ACC112 (cell line): ENCODE measurements around the gene STEEP1.
A peak's percentile ranks its signal among the peaks of the same experiment; 100 is the strongest.

Experiments used
- H2AFZ ChIP-seq: fragments of 200-600 bp; sonication (generic); one replicate; pipeline ENCODE4 v1.6.0; 2017; ENCODE audit warnings: antibody characterized with exemption, low read length; ENCODE audit not compliant: unreplicated experiment
- H3K27ac ChIP-seq: fragments of 200-600 bp; sonication (generic); 2 replicates; pipeline ENCODE4 v1.5.1; 2014; ENCODE audit warnings: low read depth, mild to moderate bottlenecking, antibody characterized with exemption, low read length, moderate library complexity
- H3K27me3 ChIP-seq: fragments of 200-600 bp; sonication (generic); 2 replicates; pipeline ENCODE4 v1.6.1; 2014; ENCODE audit warnings: mild to moderate bottlenecking, antibody characterized with exemption, low read length, moderate library complexity, mixed read lengths; ENCODE audit not compliant: insufficient read depth
- H3K36me3 ChIP-seq: fragments of 200-600 bp; sonication (generic); 2 replicates; pipeline ENCODE4 v1.6.1; 2016; ENCODE audit warnings: mild to moderate bottlenecking, antibody characterized with exemption, low read length, moderate library complexity, mixed read lengths; ENCODE audit not compliant: insufficient read depth
- H3K4me1 ChIP-seq: fragments of 200-600 bp; sonication (generic); one replicate; pipeline ENCODE4 v1.6.1; 2016; ENCODE audit warnings: low read length, mixed read lengths; ENCODE audit not compliant: insufficient read depth, unreplicated experiment, control insufficient read depth
- H3K4me3 ChIP-seq: fragments of 200-600 bp; sonication (generic); 2 replicates; pipeline ENCODE4 v1.5.1; 2014; ENCODE audit warnings: mild to moderate bottlenecking, low read depth, low read length
- H3K79me2 ChIP-seq: fragments of 200-600 bp; sonication (generic); one replicate; pipeline ENCODE4 v1.6.0; 2016; ENCODE audit warnings: low read length; ENCODE audit not compliant: control insufficient read depth, unreplicated experiment, insufficient read depth

STEEP1 gene

GRCh38 chrX:119565107-119565663 is at the start of gene STEEP1:
TSS of gene STEEP1 (minus strand) at chrX:119565409. CDS start at chrX:119565355, 54 bp downstream.
- Histone ChIP-seq H2AFZ (peak within 1 kb of the TSS; percentile 50), H3K4me1 (no peaks in the 10 kb centered on the region), H3K27ac (peak within 1 kb of the TSS; percentile 32; the same call in 1 of the 2 replicates), H3K4me3 (peak within 1 kb of the TSS; percentile 89), H3K79me2 (peaks cover 15% of the 10 kb centered on the region), H3K36me3 (no peaks in the 10 kb centered on the region), H3K27me3 (no peaks in the 10 kb centered on the region)

DNA sequence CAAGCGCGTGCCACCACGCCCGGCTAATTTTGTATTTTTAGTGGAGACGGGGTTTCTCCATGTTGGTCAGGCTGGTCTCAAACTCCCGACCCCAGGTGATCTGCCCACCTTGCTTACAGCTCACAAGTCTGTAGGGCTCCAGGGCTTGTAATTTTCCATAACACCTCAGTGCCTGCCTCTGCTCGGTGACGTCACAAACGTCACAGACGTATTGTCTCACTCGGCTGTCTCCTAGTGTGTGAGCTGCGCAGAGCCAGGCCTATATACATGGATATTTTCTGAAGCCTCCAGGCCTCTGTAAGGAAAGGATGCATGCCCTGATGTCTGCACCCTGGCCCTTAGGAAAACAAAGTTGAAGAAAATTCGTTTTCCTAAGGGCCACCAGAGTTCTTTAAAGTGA is 49.6 kb upstream of the STEEP1 start:
- Histone ChIP-seq H3K4me3 (no peak overlapping the region), H3K36me3 (no peaks in the 10 kb centered on the region), H3K4me1 (peaks cover 2% of the 10 kb centered on the region), H3K79me2 (no peaks in the 10 kb centered on the region), H2AFZ (no peak overlapping the region), H3K27me3 (no peaks in the 10 kb centered on the region), H3K27ac (no peak overlapping the region)

DNA sequence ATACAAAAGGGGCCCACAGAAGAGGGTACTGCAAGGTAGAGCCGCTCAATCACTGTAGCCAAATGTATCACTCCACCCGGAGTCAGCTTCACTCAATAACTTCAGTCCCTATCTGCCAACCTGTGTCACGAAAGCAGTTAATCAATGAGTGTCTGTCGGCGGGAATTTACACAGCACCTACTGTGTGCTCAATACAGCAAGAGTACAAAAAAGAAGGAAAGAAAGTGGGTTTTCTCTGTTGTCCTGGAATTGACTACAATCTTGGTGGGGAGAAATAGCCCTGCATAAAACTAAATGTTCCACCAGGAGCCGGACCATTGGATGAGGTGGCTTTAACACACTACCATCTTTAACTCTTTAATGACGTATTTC is 41.8 kb upstream of the STEEP1 start:
- Histone ChIP-seq H3K36me3 (no peaks in the 10 kb centered on the region), H3K4me1 (peaks cover 6% of the 10 kb centered on the region), H3K79me2 (peaks cover 39% of the 10 kb centered on the region), H2AFZ (peak overlapping the region; percentile 76), H3K4me3 (peak overlapping the region; percentile 93), H3K27me3 (no peaks in the 10 kb centered on the region), H3K27ac (peak overlapping the region; percentile 80)

DNA sequence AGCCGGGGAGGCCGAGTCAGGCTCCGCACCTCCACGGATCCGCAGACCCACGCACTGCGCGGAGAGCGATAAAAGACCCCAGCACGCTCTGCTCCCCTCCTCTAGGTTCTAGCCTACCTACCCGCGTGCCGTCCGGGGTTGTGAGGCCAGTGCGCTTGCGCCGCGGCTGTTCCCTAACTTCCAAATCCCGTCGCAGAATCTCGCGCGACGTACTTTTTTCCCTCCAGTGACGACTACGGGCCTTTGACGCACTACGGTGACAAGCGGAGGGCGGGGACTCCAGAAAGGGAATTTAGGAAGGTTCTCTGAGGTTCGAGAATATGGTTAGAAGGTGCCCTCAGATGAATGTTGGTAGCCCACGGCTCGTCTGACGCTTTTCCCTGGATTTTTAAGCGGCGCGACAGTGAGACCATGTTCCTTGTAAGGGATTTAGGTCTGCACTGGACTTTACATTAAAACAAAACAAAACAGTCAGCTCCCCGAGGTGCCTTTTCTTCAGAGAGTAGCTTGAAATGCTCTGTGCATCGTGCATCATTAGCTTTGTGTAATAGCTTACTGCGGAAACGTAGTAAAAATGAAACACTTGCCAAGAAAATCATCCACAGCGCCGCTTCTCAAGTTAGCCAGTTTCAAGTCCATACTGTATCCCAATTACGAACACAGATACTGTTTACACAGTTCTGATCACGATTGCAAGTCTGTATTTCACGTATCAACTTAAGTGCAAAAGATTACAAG is 41.2 kb upstream of the STEEP1 start, which contains the start of gene NKRF:
NKRF (minus strand) TSS at position 145 of the 738 bp plus-strand sequence.
- H3K4me3 ChIP-seq = peak within 1 kb of the TSS; percentile 93
- no peaks in the 10 kb centered on the region for H3K36me3 ChIP-seq
- peaks cover 44% of the 10 kb centered on the region for H3K79me2 ChIP-seq
- H2AFZ ChIP-seq = peak within 1 kb of the TSS; percentile 76
- H3K27me3 ChIP-seq = no peaks in the 10 kb centered on the region
- peak within 1 kb of the TSS; percentile 80 for H3K27ac ChIP-seq
- H3K4me1 ChIP-seq = peaks cover 6% of the 10 kb centered on the region

- H3K4me3 ChIP-seq = peak overlapping the region; percentile 93
- peaks cover 6% of the 10 kb centered on the region for H3K4me1 ChIP-seq
- peak overlapping the region; percentile 38 for H2AFZ ChIP-seq
- H3K79me2 ChIP-seq = peaks cover 44% of the 10 kb centered on the region
- H3K27me3 ChIP-seq = no peaks in the 10 kb centered on the region
- H3K36me3 ChIP-seq = no peaks in the 10 kb centered on the region
- peak overlapping the region; percentile 80; the same call in 1 of the 2 replicates for H3K27ac ChIP-seq
Observed at GRCh38 chrX:119605464-119606279, 40.5 kb upstream of the STEEP1 start.

DNA sequence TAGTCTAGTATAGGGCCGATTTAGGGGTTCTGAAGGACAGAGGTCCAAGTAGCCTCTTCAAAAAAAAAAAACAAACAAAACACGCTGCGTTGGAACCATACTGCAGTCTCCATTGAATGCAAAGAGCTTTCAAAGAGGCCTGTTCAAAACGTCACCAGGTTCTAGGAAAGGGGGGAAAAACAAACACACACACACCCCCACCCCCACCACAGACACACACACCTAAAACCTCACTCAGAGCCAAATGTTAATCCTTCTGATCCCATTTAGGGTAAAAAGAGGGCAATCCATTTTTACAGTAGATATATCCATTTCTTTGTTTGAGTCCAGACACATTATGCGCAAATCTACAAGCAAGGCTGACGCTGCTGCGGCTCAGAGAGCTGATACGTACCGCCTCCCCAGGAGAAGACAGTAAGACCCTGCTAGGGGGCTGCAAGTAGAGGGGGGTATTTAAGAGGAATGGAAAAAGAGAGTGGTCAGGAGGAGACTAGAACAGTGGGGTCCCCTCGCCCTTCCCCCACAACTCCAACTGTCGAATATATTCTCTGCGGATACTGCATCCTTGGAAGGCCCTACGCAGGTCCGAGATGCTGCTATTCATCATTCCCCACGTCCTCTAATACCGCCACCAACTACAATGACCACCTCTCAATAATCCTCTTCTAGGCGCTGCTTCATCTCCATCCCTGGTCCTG is 39.7 kb upstream of the STEEP1 start:
- H3K4me3 ChIP-seq = peak overlapping the region; percentile 93
- no peak overlapping the region for H2AFZ ChIP-seq
- H3K27me3 ChIP-seq = no peaks in the 10 kb centered on the region
- H3K4me1 ChIP-seq = peaks cover 3% of the 10 kb centered on the region
- no peak overlapping the region for H3K27ac ChIP-seq
- peaks cover 47% of the 10 kb centered on the region for H3K79me2 ChIP-seq
- H3K36me3 ChIP-seq = no peaks in the 10 kb centered on the region

GRCh38 chrX:119602701-119603255 is 37.6 kb upstream of the STEEP1 start:
- peaks cover 49% of the 10 kb centered on the region for H3K79me2 ChIP-seq
- H3K27me3 ChIP-seq = no peaks in the 10 kb centered on the region
- no peak overlapping the region for H3K4me3 ChIP-seq
- peaks cover 3% of the 10 kb centered on the region for H3K4me1 ChIP-seq
- no peak overlapping the region for H3K27ac ChIP-seq
- no peak overlapping the region for H2AFZ ChIP-seq
- H3K36me3 ChIP-seq = no peaks in the 10 kb centered on the region

GRCh38 chrX:119589810-119590209 is 24.6 kb upstream of the STEEP1 start:
- H3K27ac ChIP-seq = no peak overlapping the region
- H3K36me3 ChIP-seq = no peaks in the 10 kb centered on the region
- no peak overlapping the region for H3K4me3 ChIP-seq
- no peaks in the 10 kb centered on the region for H3K27me3 ChIP-seq
- H2AFZ ChIP-seq = no peak overlapping the region
- no peaks in the 10 kb centered on the region for H3K4me1 ChIP-seq
- no peaks in the 10 kb centered on the region for H3K79me2 ChIP-seq

DNA sequence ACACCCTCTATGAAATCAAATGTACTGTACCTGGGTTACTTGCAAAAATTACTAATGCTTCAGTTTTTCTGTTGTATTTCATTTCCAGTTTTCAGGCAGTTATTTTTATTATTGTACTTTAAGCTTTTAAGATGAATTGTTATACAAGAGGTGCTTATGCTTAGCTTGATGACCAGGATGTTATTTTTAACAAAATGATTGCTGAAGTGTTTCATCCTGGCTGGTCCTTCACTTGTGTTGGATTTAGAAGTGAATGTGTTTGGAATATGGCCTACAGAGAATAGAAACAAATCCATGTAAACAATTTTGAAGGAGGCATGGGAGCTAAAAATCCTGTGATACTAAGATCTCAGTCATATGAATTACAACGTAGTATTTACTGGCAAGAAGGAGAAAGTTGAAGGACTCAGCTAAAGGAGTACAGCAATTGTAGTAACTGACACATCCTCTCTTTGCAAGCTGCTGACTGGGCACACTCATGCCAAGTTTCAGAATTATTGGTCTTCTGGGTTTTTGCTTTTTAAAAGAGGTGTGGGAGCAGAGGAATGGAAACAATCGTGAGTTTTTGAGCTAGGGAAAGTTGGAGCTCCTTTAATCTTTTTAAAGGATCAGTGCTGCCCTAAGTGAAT is 18.3 kb upstream of the STEEP1 start:
- H3K27ac ChIP-seq = no peak overlapping the region
- no peak overlapping the region for H3K4me3 ChIP-seq
- no peaks in the 10 kb centered on the region for H3K4me1 ChIP-seq
- H2AFZ ChIP-seq = no peak overlapping the region
- H3K36me3 ChIP-seq = no peaks in the 10 kb centered on the region
- peaks cover 2% of the 10 kb centered on the region for H3K79me2 ChIP-seq
- no peaks in the 10 kb centered on the region for H3K27me3 ChIP-seq

- no peak overlapping the region for H3K27ac ChIP-seq
- H3K36me3 ChIP-seq = no peaks in the 10 kb centered on the region
Observed at GRCh38 chrX:119579414-119579813, 14.2 kb upstream of the STEEP1 start.

More at GRCh38 chrX:119579414-119579813, 14.2 kb upstream of the STEEP1 start:
- Histone ChIP-seq H3K4me1 (peaks cover 7% of the 10 kb centered on the region), H2AFZ (no peak overlapping the region), H3K27me3 (no peaks in the 10 kb centered on the region), H3K4me3 (no peak overlapping the region), H3K79me2 (peaks cover 23% of the 10 kb centered on the region)
